ENCODE data around the gene MAP3K1.
A peak's percentile ranks its signal among the peaks of the same experiment; 100 is the strongest.

Gene MAP3K1

GRCh38 chr5:56893251-56893951 is 78.1 kb downstream of the MAP3K1 start:
- no peaks in the 10 kb centered on the region for H3K4me1 ChIP-seq (ENCODE audit: control insufficient read depth, insufficient read depth, low read length)
- H3K27me3 ChIP-seq (ENCODE audit: control insufficient read depth, insufficient read depth, low read length) = no peaks in the 10 kb centered on the region
- H3K4me3 ChIP-seq (ENCODE audit: low read depth, low read length) = no peak overlapping the region
- no peaks in the 10 kb centered on the region for H3K9me3 ChIP-seq (ENCODE audit: control insufficient read depth, insufficient read depth, low read length)
- no peak overlapping the region for H3K9ac ChIP-seq (ENCODE audit: low read depth, low read length)
- H3K36me3 ChIP-seq (ENCODE audit: control insufficient read depth, insufficient read depth, low read length) = peaks cover 4% of the 10 kb centered on the region

- no peak overlapping the region for H3K9ac ChIP-seq (ENCODE audit: low read depth, low read length)
- H3K4me3 ChIP-seq (ENCODE audit: low read depth, low read length) = no peak overlapping the region
- H3K9me3 ChIP-seq (ENCODE audit: control insufficient read depth, insufficient read depth, low read length) = no peaks in the 10 kb centered on the region
- H3K27me3 ChIP-seq (ENCODE audit: control insufficient read depth, insufficient read depth, low read length) = no peaks in the 10 kb centered on the region
- no peaks in the 10 kb centered on the region for H3K4me1 ChIP-seq (ENCODE audit: control insufficient read depth, insufficient read depth, low read length)
- H3K36me3 ChIP-seq (ENCODE audit: control insufficient read depth, insufficient read depth, low read length) = no peaks in the 10 kb centered on the region
Observed at GRCh38 chr5:56896763-56897162, 81.4 kb downstream of the MAP3K1 start.

GRCh38 chr5:56898213-56898612 is 82.9 kb downstream of the MAP3K1 start:
- H3K36me3 ChIP-seq (ENCODE audit: control insufficient read depth, insufficient read depth, low read length) = no peaks in the 10 kb centered on the region
- H3K27me3 ChIP-seq (ENCODE audit: control insufficient read depth, insufficient read depth, low read length) = no peaks in the 10 kb centered on the region
- no peak overlapping the region for H3K9ac ChIP-seq (ENCODE audit: low read depth, low read length)
- H3K4me3 ChIP-seq (ENCODE audit: low read depth, low read length) = no peak overlapping the region
- H3K9me3 ChIP-seq (ENCODE audit: control insufficient read depth, insufficient read depth, low read length) = no peaks in the 10 kb centered on the region
- H3K4me1 ChIP-seq (ENCODE audit: control insufficient read depth, insufficient read depth, low read length) = no peaks in the 10 kb centered on the region

GRCh38 chr5:56900395-56900794 is 85.0 kb downstream of the MAP3K1 start:
- no peaks in the 10 kb centered on the region for H3K4me1 ChIP-seq (ENCODE audit: control insufficient read depth, insufficient read depth, low read length)
- no peak overlapping the region for H3K4me3 ChIP-seq (ENCODE audit: low read depth, low read length)
- no peaks in the 10 kb centered on the region for H3K36me3 ChIP-seq (ENCODE audit: control insufficient read depth, insufficient read depth, low read length)
- no peaks in the 10 kb centered on the region for H3K27me3 ChIP-seq (ENCODE audit: control insufficient read depth, insufficient read depth, low read length)
- no peaks in the 10 kb centered on the region for H3K9me3 ChIP-seq (ENCODE audit: control insufficient read depth, insufficient read depth, low read length)
- H3K9ac ChIP-seq (ENCODE audit: low read depth, low read length) = no peak overlapping the region

GRCh38 chr5:56900858-56901578 is 85.7 kb downstream of the MAP3K1 start:
- H3K27me3 ChIP-seq (ENCODE audit: control insufficient read depth, insufficient read depth, low read length) = no peaks in the 10 kb centered on the region
- H3K4me1 ChIP-seq (ENCODE audit: control insufficient read depth, insufficient read depth, low read length) = no peaks in the 10 kb centered on the region
- H3K9ac ChIP-seq (ENCODE audit: low read depth, low read length) = no peak overlapping the region
- H3K4me3 ChIP-seq (ENCODE audit: low read depth, low read length) = no peak overlapping the region
- H3K36me3 ChIP-seq (ENCODE audit: control insufficient read depth, insufficient read depth, low read length) = no peaks in the 10 kb centered on the region
- H3K9me3 ChIP-seq (ENCODE audit: control insufficient read depth, insufficient read depth, low read length) = no peaks in the 10 kb centered on the region

- Histone ChIP-seq H3K4me3 (ENCODE audit: low read depth, low read length) (peak overlapping the region; percentile 79), H3K36me3 (ENCODE audit: control insufficient read depth, insufficient read depth, low read length) (no peaks in the 10 kb centered on the region), H3K9me3 (ENCODE audit: control insufficient read depth, insufficient read depth, low read length) (no peaks in the 10 kb centered on the region), H3K27me3 (ENCODE audit: control insufficient read depth, insufficient read depth, low read length) (no peaks in the 10 kb centered on the region), H3K9ac (ENCODE audit: low read depth, low read length) (peak overlapping the region; percentile 71), H3K4me1 (ENCODE audit: control insufficient read depth, insufficient read depth, low read length) (peaks cover 2% of the 10 kb centered on the region)
Observed at GRCh38 chr5:56908942-56909293, 93.6 kb downstream of the MAP3K1 start.

- Histone ChIP-seq H3K36me3 (ENCODE audit: control insufficient read depth, insufficient read depth, low read length) (no peaks in the 10 kb centered on the region), H3K27me3 (ENCODE audit: control insufficient read depth, insufficient read depth, low read length) (no peaks in the 10 kb centered on the region), H3K9ac (ENCODE audit: low read depth, low read length) (peak within 1 kb of the TSS; percentile 95), H3K4me3 (ENCODE audit: low read depth, low read length) (peak within 1 kb of the TSS; percentile 89), H3K9me3 (ENCODE audit: control insufficient read depth, insufficient read depth, low read length) (no peaks in the 10 kb centered on the region), H3K4me1 (ENCODE audit: control insufficient read depth, insufficient read depth, low read length) (peaks cover 2% of the 10 kb centered on the region)
Observed at GRCh38 chr5:56909294-56910209, 94.2 kb downstream of the MAP3K1 start, which contains the start of gene SETD9. TSS of gene SETD9 (plus strand) at chr5:56909596. CDS start at chr5:56909646, 50 bp downstream.

- no peaks in the 10 kb centered on the region for H3K36me3 ChIP-seq (ENCODE audit: control insufficient read depth, insufficient read depth, low read length)
- H3K4me3 ChIP-seq (ENCODE audit: low read depth, low read length) = peak overlapping the region; percentile 89
Observed at GRCh38 chr5:56910210-56910965, 95.0 kb downstream of the MAP3K1 start.

GRCh38 chr5:56913766-56914165 is 98.4 kb downstream of the MAP3K1 start:
- H3K27me3 ChIP-seq (ENCODE audit: control insufficient read depth, insufficient read depth, low read length) = no peaks in the 10 kb centered on the region
- H3K36me3 ChIP-seq (ENCODE audit: control insufficient read depth, insufficient read depth, low read length) = no peaks in the 10 kb centered on the region
- H3K9me3 ChIP-seq (ENCODE audit: control insufficient read depth, insufficient read depth, low read length) = no peaks in the 10 kb centered on the region
- H3K9ac ChIP-seq (ENCODE audit: low read depth, low read length) = no peak overlapping the region
- H3K4me1 ChIP-seq (ENCODE audit: control insufficient read depth, insufficient read depth, low read length) = peaks cover 2% of the 10 kb centered on the region
- no peak overlapping the region for H3K4me3 ChIP-seq (ENCODE audit: low read depth, low read length)

More at GRCh38 chr5:56910210-56910965, 95.0 kb downstream of the MAP3K1 start:
- Histone ChIP-seq H3K27me3 (ENCODE audit: control insufficient read depth, insufficient read depth, low read length) (no peaks in the 10 kb centered on the region), H3K4me1 (ENCODE audit: control insufficient read depth, insufficient read depth, low read length) (peaks cover 2% of the 10 kb centered on the region), H3K9me3 (ENCODE audit: control insufficient read depth, insufficient read depth, low read length) (no peaks in the 10 kb centered on the region), H3K9ac (ENCODE audit: low read depth, low read length) (peak overlapping the region; percentile 95)

- peaks cover 2% of the 10 kb centered on the region for H3K4me1 ChIP-seq (ENCODE audit: control insufficient read depth, insufficient read depth, low read length)
- H3K9me3 ChIP-seq (ENCODE audit: control insufficient read depth, insufficient read depth, low read length) = no peaks in the 10 kb centered on the region
- no peaks in the 10 kb centered on the region for H3K27me3 ChIP-seq (ENCODE audit: control insufficient read depth, insufficient read depth, low read length)
- H3K4me3 ChIP-seq (ENCODE audit: low read depth, low read length) = no peak overlapping the region
- H3K9ac ChIP-seq (ENCODE audit: low read depth, low read length) = no peak overlapping the region
- no peaks in the 10 kb centered on the region for H3K36me3 ChIP-seq (ENCODE audit: control insufficient read depth, insufficient read depth, low read length)
Observed at GRCh38 chr5:56914678-56915077, 99.3 kb downstream of the MAP3K1 start.

GRCh38 chr5:56917534-56917933 is 102.2 kb downstream of the MAP3K1 start:
- Histone ChIP-seq H3K9ac (ENCODE audit: low read depth, low read length) (no peak overlapping the region), H3K27me3 (ENCODE audit: control insufficient read depth, insufficient read depth, low read length) (no peaks in the 10 kb centered on the region), H3K4me1 (ENCODE audit: control insufficient read depth, insufficient read depth, low read length) (no peaks in the 10 kb centered on the region), H3K9me3 (ENCODE audit: control insufficient read depth, insufficient read depth, low read length) (no peaks in the 10 kb centered on the region), H3K4me3 (ENCODE audit: low read depth, low read length) (no peak overlapping the region), H3K36me3 (ENCODE audit: control insufficient read depth, insufficient read depth, low read length) (peaks cover 4% of the 10 kb centered on the region)
